A549 (cell line): ENCODE data around the gene NREP. TPM values are rescaled to one million over a fixed set of nuclear protein-coding genes. Genes with fewer than 3 reads are reported as not detected.

Experiments used
- ATAC-seq, 2 experiments: fragments of 200-7000 bp in 1 of 2; fragments of >200 bp in 1 of 2; cut with Nextera tagmentation in 1 of 2; cut with Tn5 transposase in 1 of 2; 3 replicates each; pipeline versions ENCODE4 v1.8.0 to v1.9.1; 2018 to 2020; ENCODE audit warnings: mild to moderate bottlenecking in 1 of 2, moderate library complexity in 1 of 2
- CTCF ChIA-PET: fragments of 300-600 bp; sonication (Branson Sonifier 250); formaldehyde crosslinking; extraction: SDS; loops from one replicate; lab custom pipeline; 2021; ENCODE audit warnings: antibody characterized with exemption, inconsistent platforms; lab: Yijun Ruan, JAX
- POLR2A ChIA-PET: fragments of 350-600 bp; formaldehyde crosslinking; extraction: SDS; loops from one replicate; lab custom pipeline; 2021; ENCODE audit warnings: antibody characterized with exemption, inconsistent platforms; lab: Yijun Ruan, JAX
- DNase-seq, 2 experiments: peaks; one replicate each; pipeline versions ENCODE4 v3.0.0 to v3.0.0-alpha.2; 2011 to 2016; ENCODE audit warnings: low read depth in 1 of 2, low spot score in 1 of 2
- FAIRE-seq: peaks from 2 replicates; lab custom pipeline; 2011; peaks lifted over from hg19 to GRCh38; lab: Jason Lieb, UNC
- H3K27ac ChIP-seq, 2 experiments: fragments of >200 bp; sonication (Bioruptor Twin); formaldehyde crosslinking; 3 replicates each; pipeline ENCODE4 v1.5.1; 2016 to 2017
- H3K4me1 ChIP-seq: fragments of >200 bp; sonication (Bioruptor Twin); formaldehyde crosslinking; 3 replicates; pipeline ENCODE4 v1.6.1; 2016
- H3K4me2 ChIP-seq: fragments of >200 bp; sonication (Bioruptor Twin); formaldehyde crosslinking; 3 replicates; pipeline ENCODE4 v1.6.1; 2016
- H3K4me3 ChIP-seq: fragments of >200 bp; sonication (Bioruptor Twin); formaldehyde crosslinking; 3 replicates; pipeline ENCODE4 v1.5.1; 2016
- H3K9me3 ChIP-seq: fragments of >200 bp; sonication (Bioruptor Twin); formaldehyde crosslinking; 3 replicates; pipeline ENCODE4 v1.6.1; 2016
- BHLHE40 ChIP-seq: IDR thresholded peaks from 2 replicates; pipeline ENCODE4 v1.6.1; 2012; ENCODE audit warnings: low read depth, low read length, inconsistent platforms
- ESRRA ChIP-seq: fragments of 150-350 bp; IDR thresholded peaks from 2 replicates; pipeline ENCODE4 v1.6.1; 2014; ENCODE audit warnings: mild to moderate bottlenecking, low read length, borderline replicate concordance
- FOSB ChIP-seq: fragments of 250-450 bp; sonication (Bioruptor Pico); IDR thresholded peaks from 2 replicates; pipeline ENCODE4 v1.5.0; 2020; ENCODE audit warnings: mild to moderate bottlenecking, moderate library complexity
- HDAC2 ChIP-seq: fragments of 200-600 bp; sonication (generic); IDR thresholded peaks from 2 replicates; pipeline ENCODE4 v1.6.1; 2016
- JUN ChIP-seq, 2 experiments: fragments of >200 bp; sonication (Bioruptor Twin); formaldehyde crosslinking; IDR thresholded peaks; 2 replicates in 1 of 2; 3 replicates in 1 of 2; pipeline ENCODE4 v1.6.1; 2016 to 2017
- JUNB ChIP-seq: fragments of >200 bp; sonication (Bioruptor Twin); formaldehyde crosslinking; IDR thresholded peaks from 2 replicates; pipeline ENCODE4 v1.6.1; 2016
- KDM1A ChIP-seq: fragments of 200-600 bp; sonication (generic); IDR thresholded peaks from 2 replicates; pipeline ENCODE4 v1.6.1; 2016; ENCODE audit warnings: low read depth, mild to moderate bottlenecking
- MAFK ChIP-seq: fragments of 450-650 bp; IDR thresholded peaks from 2 replicates; pipeline ENCODE4 v1.6.1; 2014; ENCODE audit not compliant: partially characterized antibody
- PHF8 ChIP-seq: fragments of 200-600 bp; sonication (generic); IDR thresholded peaks from 2 replicates; pipeline ENCODE4 v1.6.1; 2016; ENCODE audit warnings: low read depth, mild to moderate bottlenecking, antibody characterized with exemption, moderate library complexity, borderline replicate concordance
- POLR2AphosphoS2 ChIP-seq: conservative IDR thresholded peaks from 2 replicates; pipeline ENCODE4 v1.6.1; 2012; ENCODE audit warnings: low read length, improper control_type of control experiment, inconsistent platforms
- RARB ChIP-seq: fragments of 250-450 bp; sonication (Bioruptor Pico); IDR thresholded peaks from 2 replicates; pipeline ENCODE4 v1.8.0; 2021; ENCODE audit warnings: mild to moderate bottlenecking, moderate library complexity
- RNF2 ChIP-seq: fragments of 200-600 bp; sonication (generic); IDR thresholded peaks from 2 replicates; pipeline ENCODE4 v1.6.1; 2016; ENCODE audit warnings: low read depth, mild to moderate bottlenecking, antibody characterized with exemption, moderate library complexity, borderline replicate concordance
- SMC3 ChIP-seq: fragments of >200 bp; sonication (Bioruptor Twin); formaldehyde crosslinking; IDR thresholded peaks from 3 replicates; pipeline ENCODE4 v1.6.1; 2018; ENCODE audit warnings: inconsistent platforms
- ZNF302 ChIP-seq: fragments of 250-450 bp; sonication (Bioruptor Pico); IDR thresholded peaks from 2 replicates; pipeline ENCODE4 v1.9.0; 2021; ENCODE audit warnings: inconsistent platforms, mild to moderate bottlenecking, moderate library complexity
- WGBS: methylation state at CpG from one replicate; pipeline ENCODE4 v1.1.6; 2017; ENCODE audit errors: missing lambda C conversion rate; 5-methylcytosine and 5-hydroxymethylcytosine counted together
- polyA plus RNA-seq, 4 experiments: library from polyadenylated mRNA; depleted of rRNA in 3 of 4; stranded (reverse); fragments of >200 nt; fragmentation: RNase III in 1 of 4; extraction: RNeasy Plus Mini Kit Qiagen cat#74134 plus additional on column Dnase treatment in 1 of 4; gene quantifications; 2 replicates in 3 of 4; 3 replicates in 1 of 4; pipeline ENCODE4 v1.2.3, GENCODE V29; 2011 to 2017
- TF ChIP-seq, protein P1 (sequence below): fragments of 450-650 bp; IDR thresholded peaks from 2 replicates; pipeline ENCODE4 v1.6.1; 2014; ENCODE audit warnings: antibody characterized with exemption

NREP gene
- polyA plus RNA-seq, 2 of the 4 experiments (the other 2 are of a cell fraction), result 8.7 to 28.1 TPM

DNA sequence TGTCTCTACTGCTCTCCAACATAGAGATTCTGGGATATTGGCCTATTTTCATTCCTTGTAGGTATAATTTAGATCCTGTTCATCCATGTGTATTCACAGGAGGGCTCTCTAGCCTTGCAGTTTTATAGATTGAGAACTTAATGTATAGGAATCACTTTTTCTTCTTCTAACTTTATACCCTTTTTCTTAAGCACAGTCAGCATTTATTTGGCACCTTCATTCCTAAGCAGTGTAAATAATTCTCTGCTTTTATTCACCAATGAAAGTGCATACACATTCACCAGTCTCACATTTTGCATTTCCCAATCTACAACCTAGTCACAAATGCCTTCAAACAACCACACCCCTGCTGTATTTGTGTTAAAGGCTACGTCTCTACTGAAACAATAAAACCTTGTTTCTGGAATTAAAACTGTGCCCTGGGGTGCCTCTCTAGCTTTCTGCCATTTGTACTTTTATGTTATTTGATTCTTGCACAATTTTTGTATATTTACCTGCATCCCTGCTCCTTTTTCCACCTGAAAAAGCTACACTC lies 49.3 kb downstream of the NREP start:
- POLR2A ChIA-PET, result no interaction called here
- no peaks in the 10 kb centered on the region for H3K4me1 ChIP-seq
- TF ChIP-seq SMC3, result no peak
- TF ChIP-seq JUN (IDR thresholded peaks at IDR 0.05), result no peak
- TF ChIP-seq MAFK, result peak; percentile 84
- TF ChIP-seq FOSB (CRISPR knock-in tag), result no peak
- TF ChIP-seq, all 56 proteins: peak for 1
- Histone ChIP-seq H3K4me3 (no peak overlapping the region), H3K9me3 (no peaks in the 10 kb centered on the region), H3K4me2 (no peak overlapping the region), H3K27ac (no peak overlapping the region)
- DNase-seq (no peak), ATAC-seq (no peak), FAIRE-seq (no peak)
- CTCF ChIA-PET, result no interaction called here
- WGBS, result 6% methylated on average over 1 of the region's 1 CpG

DNA sequence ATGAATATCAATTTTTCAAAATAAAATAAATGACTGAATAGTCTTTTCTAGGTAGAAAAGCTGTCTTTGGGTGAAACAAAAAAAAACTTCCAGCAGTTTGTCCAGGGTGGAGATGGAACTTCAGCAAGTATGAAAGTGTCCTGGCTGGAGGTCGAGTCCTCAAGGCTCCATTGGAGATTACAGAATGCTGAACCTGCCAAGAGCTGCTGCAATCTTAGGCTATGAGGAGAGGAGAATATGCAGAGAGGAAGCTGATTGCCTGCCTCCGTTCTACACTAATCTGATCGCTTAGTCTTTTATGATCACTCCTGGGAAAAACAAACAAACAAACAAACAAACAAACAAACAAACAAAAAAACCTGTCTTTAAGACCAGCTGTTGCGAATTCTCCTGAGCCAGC lies 50.6 kb downstream of the NREP start:
- TF ChIP-seq JUNB (no peak), POLR2AphosphoS2 (no peak), BHLHE40 (no peak), PHF8 (no peak), SMC3 (no peak), RARB (no peak)
- DNase-seq (no peak), ATAC-seq (no peak), FAIRE-seq (no peak)
- H3K9me3 ChIP-seq, result no peaks in the 10 kb centered on the region
- CTCF ChIA-PET, result no interaction called here
- no peak overlapping the region for H3K4me2 ChIP-seq
- POLR2A ChIA-PET, result no interaction called here
- WGBS, result 42% methylated on average over 4 of the region's 4 CpGs
- no peaks in the 10 kb centered on the region for H3K4me1 ChIP-seq
- H3K27ac ChIP-seq, result no peak overlapping the region
- H3K4me3 ChIP-seq, result no peak overlapping the region

DNA sequence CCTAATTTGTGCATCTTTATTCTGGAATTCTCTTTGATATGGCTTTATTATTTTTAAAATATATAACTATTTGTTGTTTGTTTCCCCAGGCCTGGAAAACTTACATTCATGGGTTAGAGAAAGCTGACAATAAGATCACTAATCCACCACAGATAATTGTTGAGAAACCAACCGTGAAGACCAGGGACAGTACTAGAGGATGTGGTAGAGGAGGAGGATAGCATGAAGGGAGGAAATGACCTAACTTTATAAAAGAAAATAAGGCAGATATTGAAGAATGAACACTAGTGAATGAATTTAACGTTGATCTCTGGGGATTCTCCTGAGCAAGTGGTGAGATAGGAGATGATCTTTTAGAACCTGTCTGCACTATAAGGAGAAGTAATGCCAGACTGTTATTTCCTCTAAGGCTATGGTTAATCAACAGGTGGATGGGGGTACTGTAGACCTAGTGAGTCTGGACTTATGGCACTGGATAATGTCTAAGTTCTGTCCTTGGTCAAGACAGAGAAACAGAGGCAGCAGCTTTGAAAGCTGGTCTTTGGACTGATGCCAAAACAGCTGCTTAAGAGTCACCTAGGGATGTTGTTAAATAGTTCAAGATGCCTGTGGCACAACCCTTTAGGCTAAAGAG lies 52.4 kb downstream of the NREP start:
- no peak for FAIRE-seq
- 13% methylated on average over 2 of the region's 2 CpGs for WGBS
- Histone ChIP-seq H3K4me3 (no peak overlapping the region), H3K4me2 (no peak overlapping the region), H3K4me1 (no peaks in the 10 kb centered on the region), H3K27ac (no peak overlapping the region), H3K9me3 (no peaks in the 10 kb centered on the region)
- no peak for DNase-seq
- ATAC-seq, result no peak
- no peak for TF ChIP-seq PHF8
- TF ChIP-seq, protein P1, sequence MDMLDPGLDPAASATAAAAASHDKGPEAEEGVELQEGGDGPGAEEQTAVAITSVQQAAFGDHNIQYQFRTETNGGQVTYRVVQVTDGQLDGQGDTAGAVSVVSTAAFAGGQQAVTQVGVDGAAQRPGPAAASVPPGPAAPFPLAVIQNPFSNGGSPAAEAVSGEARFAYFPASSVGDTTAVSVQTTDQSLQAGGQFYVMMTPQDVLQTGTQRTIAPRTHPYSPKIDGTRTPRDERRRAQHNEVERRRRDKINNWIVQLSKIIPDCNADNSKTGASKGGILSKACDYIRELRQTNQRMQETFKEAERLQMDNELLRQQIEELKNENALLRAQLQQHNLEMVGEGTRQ, result no peak
- CTCF ChIA-PET, result no interaction called here
- POLR2A ChIA-PET, result no interaction called here

DNA sequence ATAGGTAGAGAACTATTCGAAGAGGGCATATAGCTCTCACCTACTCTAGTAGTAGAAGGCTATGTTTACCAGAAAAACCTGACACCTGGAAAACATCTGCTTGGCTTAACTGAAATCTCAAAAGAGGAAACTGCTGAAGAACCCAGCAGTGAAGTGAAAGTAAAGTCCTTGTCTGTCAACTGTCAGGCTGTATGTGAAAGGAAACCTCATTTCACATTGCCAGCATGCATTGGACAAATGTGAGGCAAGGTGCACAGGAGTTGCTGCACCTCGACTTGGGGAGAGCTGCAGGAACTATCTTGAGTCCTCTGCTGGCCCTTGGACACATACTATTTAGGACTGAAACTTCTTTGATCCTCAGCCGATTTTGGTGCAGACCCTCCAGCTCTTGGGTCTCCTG lies 53.3 kb downstream of the NREP start:
- peak; percentile 36 for FAIRE-seq
- Histone ChIP-seq H3K4me3 (no peak overlapping the region), H3K4me2 (no peak overlapping the region), H3K9me3 (no peaks in the 10 kb centered on the region), H3K4me1 (no peaks in the 10 kb centered on the region), H3K27ac (no peak overlapping the region)
- ATAC-seq, result no peak
- no peak for DNase-seq
- ChIA-PET CTCF (interaction anchor here (1.0 kb wide), 1 partner anchor 547 kb away, joined by 3 read pairs; no protein-coding TSS in a partner anchor), POLR2A (no interaction called here)
- WGBS, result 15% methylated on average over 3 of the region's 3 CpGs
- no peak for TF ChIP-seq KDM1A
- no peak for TF ChIP-seq HDAC2
- no peak for TF ChIP-seq ZNF302 (CRISPR knock-in tag)
- no peak for TF ChIP-seq SMC3

DNA sequence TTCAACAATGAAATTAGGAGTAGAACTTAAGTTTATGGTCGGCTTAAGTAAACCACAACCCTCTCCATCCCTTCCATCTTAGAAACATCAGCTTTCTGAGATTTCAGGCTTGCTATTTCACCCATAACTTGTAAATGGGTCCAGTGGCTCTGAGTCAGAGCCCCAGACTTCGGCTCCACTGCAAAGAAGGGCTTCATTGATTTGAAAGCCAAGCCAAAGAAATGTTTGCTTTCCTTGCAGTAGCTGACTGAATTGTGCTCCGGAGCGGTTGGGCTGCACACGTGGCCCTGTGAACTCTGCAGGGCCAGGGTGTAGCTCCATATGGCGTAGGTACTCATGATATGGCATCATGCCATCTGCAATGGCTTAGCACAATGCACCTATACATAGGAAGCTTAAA lies 57.0 kb downstream of the NREP start:
- Histone ChIP-seq H3K4me2 (no peak overlapping the region), H3K9me3 (no peaks in the 10 kb centered on the region), H3K4me3 (no peak overlapping the region), H3K27ac (no peak overlapping the region), H3K4me1 (no peaks in the 10 kb centered on the region)
- 53% methylated on average over 6 of the region's 6 CpGs for WGBS
- TF ChIP-seq RNF2 (no peak), ESRRA (no peak), JUNB (no peak)
- DNase-seq, result no peak
- FAIRE-seq, result no peak
- ChIA-PET POLR2A (interaction anchor here (0.7 kb wide), 1 partner anchor 19 kb away, joined by 4 read pairs; no protein-coding TSS in a partner anchor), CTCF (no interaction called here)
- no peak for ATAC-seq
